M059J (cell line): Measurements from ENCODE around the gene PGM1. TPM values are rescaled to one million over a fixed set of nuclear protein-coding genes. Genes with fewer than 3 reads are reported as not detected.

ENCODE experiments used
- DNase-seq: peaks from one replicate; pipeline ENCODE4 v3.0.0-alpha.2; 2012; ENCODE audit warnings: low read depth
- total RNA-seq: library from RNA; depleted of rRNA; stranded (reverse); fragments of >200 nt; shearing (Covaris generic); gene quantifications from 2 replicates; pipeline ENCODE4 v1.2.3, GENCODE V29; 2014; rRNA removed

PGM1 gene
- total RNA-seq, 1 experiment from 2014 or later: 119 TPM

DNA sequence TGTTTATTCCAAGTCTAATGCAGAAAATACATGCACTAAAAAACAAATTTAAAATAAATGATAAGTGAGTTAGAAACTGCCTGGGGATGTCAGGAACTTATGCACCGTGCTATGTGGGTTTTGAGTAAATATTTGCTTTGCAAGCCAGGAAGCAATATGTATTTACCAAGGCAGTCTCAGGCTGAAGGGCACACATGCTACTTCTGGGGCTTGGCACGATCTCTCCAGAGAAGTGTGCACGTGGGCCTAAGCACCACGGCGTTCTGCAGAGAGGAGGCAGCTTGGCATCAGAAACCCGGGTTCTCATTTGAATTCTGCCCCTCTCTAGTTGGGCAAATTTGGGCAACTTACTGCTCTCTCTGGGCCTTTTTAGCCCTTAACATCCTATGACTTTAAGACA is 108.0 kb downstream of the PGM1 start:
- no peak for DNase-seq

DNA sequence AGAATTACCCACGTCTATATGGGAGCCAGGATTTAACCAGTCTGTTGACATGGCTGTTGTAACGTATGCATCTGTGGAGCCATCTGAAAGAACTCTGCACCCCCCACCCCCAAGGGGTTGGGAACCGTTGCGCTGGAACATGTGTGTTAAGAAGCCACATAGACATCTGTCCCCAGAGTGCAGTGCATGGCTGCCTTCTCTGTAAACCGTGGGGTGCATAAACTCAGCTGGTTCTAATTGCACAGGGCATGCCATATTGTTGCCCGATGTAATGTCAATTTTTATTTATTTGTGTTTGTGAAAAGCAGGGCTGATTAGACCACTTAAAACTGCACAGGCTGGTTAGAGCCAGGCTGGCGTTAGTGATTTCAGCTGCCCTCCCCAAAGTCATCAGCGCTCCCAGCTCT is 110.5 kb downstream of the PGM1 start:
- no peak for DNase-seq

DNA sequence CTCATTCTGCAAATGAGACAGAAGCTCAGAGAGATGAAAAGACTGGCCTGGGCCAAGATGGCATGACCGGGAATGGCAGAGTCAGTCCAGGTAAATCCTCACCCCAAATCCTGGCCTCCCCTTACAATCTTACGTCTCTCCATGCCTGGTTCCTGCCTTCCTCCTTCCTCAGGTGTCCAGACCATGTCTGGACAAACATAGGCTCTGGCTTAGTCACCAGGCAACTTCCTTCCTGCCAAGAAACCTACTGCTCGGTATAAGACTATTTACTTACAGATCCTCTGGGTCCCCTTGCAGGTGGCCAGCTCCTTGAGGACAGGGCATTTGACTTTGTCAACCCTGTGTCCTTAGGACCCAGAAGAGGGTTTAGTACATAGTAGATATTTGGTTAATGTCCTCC is 111.2 kb downstream of the PGM1 start:
- DNase-seq: peak; percentile 48

DNA sequence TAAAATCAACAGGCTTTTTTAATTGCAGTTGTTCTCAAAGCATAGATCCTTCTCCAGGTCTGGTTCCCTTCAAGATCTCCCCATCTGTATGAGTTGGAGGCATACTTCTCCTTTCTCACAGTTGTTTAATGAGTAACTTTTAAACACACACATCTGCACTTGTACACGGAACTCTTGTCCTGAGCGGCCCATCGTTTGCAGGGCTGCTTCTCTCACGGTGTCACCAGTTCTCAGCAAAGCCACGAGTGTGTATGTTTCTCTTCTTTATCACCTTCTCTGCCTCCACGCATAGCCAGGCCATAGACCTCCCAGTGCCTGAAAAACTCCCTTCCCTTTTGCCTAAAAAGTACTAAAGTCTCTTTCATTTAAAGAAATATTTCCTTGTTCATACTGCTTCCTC is 111.9 kb downstream of the PGM1 start:
- DNase-seq: no peak

DNA sequence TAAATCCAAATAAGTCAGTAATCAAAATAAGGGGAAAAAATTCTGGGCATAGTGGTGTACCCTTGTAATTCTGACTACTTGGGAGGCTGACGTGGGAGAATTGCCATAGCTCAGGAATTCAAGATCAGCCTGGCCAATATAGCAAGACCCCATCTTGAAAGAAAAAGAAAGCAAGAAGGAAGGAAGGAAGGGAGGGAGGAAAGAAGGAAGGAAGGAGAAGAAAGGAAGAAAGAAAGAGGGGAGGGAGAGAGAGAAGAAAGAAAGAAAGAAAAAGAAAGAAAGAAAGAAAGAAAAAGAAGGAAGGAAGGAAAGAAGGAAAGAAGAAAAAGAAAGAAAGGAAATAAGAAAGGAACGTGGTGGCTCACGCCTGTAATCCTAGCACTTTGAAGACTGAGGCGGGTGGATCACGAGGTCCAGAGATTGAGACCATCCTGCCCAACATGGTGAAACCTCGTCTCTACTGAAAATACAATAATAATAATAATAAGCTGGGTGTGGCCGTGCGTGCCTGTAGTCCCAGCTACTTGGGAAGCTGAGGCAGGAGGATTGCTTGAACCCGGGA is 116.1 kb downstream of the PGM1 start:
- no peak for DNase-seq

Other genes with a start within 250 kb of the PGM1 start
- gene ALG6, start 225.8 kb upstream of the PGM1 start, total RNA-seq: 23.6 and 25.3 TPM in 2 replicates
- gene ITGB3BP, start 70.2 kb upstream of the PGM1 start, total RNA-seq: 63.0 and 69.4 TPM in 2 replicates
- 5.1 and 6.9 TPM in 2 replicates for gene EFCAB7, start 69.9 kb upstream of the PGM1 start, total RNA-seq
- gene ROR1, start 180.6 kb downstream of the PGM1 start, total RNA-seq: 1.1 and 2.5 TPM in 2 replicates